Dermis microvascular lymphatic vessel endothelial cell (primary cell): ENCODE data around the gene THAP3. TPM values are rescaled to one million over a fixed set of nuclear protein-coding genes. Genes with fewer than 3 reads are reported as not detected.
A peak's percentile ranks its signal among the peaks of the same experiment; 100 is the strongest.

ENCODE experiments used
- DNase-seq, 2 donors: peaks; one replicate each; pipeline versions ENCODE4 v3.0.0 to v3.0.0-alpha.2; 2010; ENCODE audit warnings: low read depth in 2 of 2
- total RNA-seq: library from RNA; depleted of rRNA; stranded (reverse); fragments of >200 nt; gene quantifications from 2 replicates; pipeline ENCODE4 v1.2.1, GENCODE V29; 2014

Gene THAP3
- total RNA-seq, 1 donor from 2014 or later = 16.0 TPM

GRCh38 chr1:6612641-6613360, 11.9 kb upstream of the THAP3 start:
- peak in 1 of 2 donors; percentile 61 for DNase-seq

- peak; percentile 96 to 100 for DNase-seq
These were observed 11.2 kb upstream of the THAP3 start, which contains the start of gene PHF13 for GRCh38 chr1:6613361-6614018. Gene PHF13, plus strand, starts transcription at chr1:6613731. Its CDS starts 336 bp downstream, at chr1:6614067.

GRCh38 chr1:6614019-6614928, 10.4 kb upstream of the THAP3 start:
- DNase-seq = peak in 1 of 2 donors; percentile 36

- DNase-seq = no peak
These were observed 9.5 kb upstream of the THAP3 start for GRCh38 chr1:6614929-6615785.

GRCh38 chr1:6619045-6619444, 5.6 kb upstream of the THAP3 start:
- no peak for DNase-seq

- no peak for DNase-seq
These were observed 3.0 kb upstream of the THAP3 start for GRCh38 chr1:6621429-6622391.

- DNase-seq = no peak
These were observed 2.1 kb upstream of the THAP3 start for GRCh38 chr1:6622396-6623152.

GRCh38 chr1:6623269-6623965, 1.3 kb upstream of the THAP3 start:
- no peak for DNase-seq

- peak in 1 of 2 donors; percentile 49 for DNase-seq
These were observed 999 bp downstream of the THAP3 start for GRCh38 chr1:6625584-6626149.

GRCh38 chr1:6627031-6627430, 2.4 kb downstream of the THAP3 start:
- no peak for DNase-seq

- DNase-seq = no peak
These were observed 3.3 kb downstream of the THAP3 start for GRCh38 chr1:6627841-6628545.

GRCh38 chr1:6628971-6629479, 4.4 kb downstream of the THAP3 start:
- no peak for DNase-seq

- no peak for DNase-seq
These were observed 5.4 kb downstream of the THAP3 start for GRCh38 chr1:6630027-6630426.

GRCh38 chr1:6631058-6631457, 6.4 kb downstream of the THAP3 start:
- DNase-seq = no peak

GRCh38 chr1:6632588-6633514, 8.2 kb downstream of the THAP3 start:
- no peak for DNase-seq
